Stimulated activated CD4-positive, alpha-beta T cell treated with anti-CD3 and anti-CD28 coated beads, TNF-alpha, amount 100 ng/mL, for 1 hour (primary cell): Measurements from ENCODE around the gene ZNF225.
"Not testable (repeated sequence)": the region's sequence is repeated elsewhere in the genome, so short reads cannot be mapped to it uniquely, and the experiment has no call there.

Experiments
- DNase-seq, 3 donors: peaks; one replicate each; pipeline ENCODE4 v3.0.0-alpha.2; 2020; ENCODE audit warnings: low read depth in 3 of 3, low spot score in 1 of 3

ZNF225 gene

DNA sequence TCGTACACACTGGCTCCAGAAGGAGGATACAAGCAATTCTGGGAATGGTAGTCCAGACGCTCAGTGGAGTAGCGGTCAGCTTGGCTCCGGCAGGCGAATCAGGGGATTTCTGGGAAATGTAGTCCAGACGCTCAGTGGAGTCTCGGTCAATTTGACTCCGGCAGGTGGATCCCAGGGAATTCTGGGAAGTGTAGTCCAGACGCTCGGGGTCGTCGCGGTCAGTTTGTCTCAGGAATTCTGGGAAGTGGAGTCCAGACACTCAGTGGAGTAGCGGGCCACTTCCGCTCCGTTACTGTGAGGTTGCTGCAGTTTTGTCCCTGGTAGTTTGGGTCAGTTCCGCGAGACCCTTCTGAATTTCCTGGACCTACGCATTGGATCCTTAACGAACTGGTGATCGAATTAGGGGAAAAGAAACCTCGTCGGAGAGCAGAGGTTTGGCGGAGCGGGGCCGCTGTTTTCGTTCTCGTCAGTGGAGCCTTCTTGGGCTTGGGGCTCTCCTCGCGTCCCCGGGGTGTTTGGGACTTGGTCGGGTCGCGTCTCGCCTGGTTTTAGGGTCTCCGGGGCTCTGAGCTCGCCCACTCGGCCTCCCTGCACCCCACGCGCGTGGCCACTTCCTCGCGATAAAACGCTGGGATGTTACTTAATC lies at the start of gene ZNF225:
TSS of gene ZNF225 (plus strand) at position 262 of the 646 bp plus-strand sequence. CDS start 2,429 bp downstream, outside the sequence.
- DNase-seq = peak; percentile 54 to 60 (median 60)

DNA sequence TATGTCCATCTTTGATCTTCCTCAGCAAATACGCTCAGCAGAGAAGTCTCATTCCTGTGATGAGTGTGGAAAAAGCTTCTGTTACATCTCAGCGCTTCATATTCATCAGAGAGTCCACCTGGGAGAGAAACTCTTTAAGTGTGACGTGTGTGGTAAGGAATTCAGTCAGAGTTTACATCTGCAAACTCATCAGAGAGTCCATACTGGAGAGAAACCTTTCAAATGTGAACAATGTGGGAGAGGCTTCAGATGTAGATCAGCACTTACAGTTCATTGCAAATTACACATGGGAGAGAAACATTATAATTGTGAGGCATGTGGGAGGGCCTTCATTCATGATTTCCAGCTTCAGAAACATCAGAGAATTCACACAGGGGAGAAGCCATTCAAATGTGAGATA lies 46.9 kb upstream of the ZNF225 start:
- no peak for DNase-seq

DNA sequence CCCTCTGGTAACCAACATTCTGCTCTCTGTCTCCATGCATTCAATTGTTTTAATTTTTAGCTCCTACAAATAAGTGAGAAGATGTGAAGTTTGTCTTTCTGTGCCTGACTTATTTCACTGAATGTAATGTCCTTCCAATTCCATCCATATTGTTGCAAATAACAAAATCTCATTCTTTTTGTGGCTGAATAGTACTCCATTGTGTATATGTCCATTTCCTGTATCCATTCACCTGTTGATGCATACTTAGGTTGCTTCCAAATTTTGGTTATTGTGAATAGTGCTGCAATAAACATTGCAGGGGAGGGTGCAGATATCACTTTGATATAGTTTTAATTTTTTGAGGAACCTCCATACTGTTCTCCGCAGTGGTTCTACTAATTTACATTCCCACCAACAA lies 43.8 kb upstream of the ZNF225 start:
- no peak for DNase-seq

DNA sequence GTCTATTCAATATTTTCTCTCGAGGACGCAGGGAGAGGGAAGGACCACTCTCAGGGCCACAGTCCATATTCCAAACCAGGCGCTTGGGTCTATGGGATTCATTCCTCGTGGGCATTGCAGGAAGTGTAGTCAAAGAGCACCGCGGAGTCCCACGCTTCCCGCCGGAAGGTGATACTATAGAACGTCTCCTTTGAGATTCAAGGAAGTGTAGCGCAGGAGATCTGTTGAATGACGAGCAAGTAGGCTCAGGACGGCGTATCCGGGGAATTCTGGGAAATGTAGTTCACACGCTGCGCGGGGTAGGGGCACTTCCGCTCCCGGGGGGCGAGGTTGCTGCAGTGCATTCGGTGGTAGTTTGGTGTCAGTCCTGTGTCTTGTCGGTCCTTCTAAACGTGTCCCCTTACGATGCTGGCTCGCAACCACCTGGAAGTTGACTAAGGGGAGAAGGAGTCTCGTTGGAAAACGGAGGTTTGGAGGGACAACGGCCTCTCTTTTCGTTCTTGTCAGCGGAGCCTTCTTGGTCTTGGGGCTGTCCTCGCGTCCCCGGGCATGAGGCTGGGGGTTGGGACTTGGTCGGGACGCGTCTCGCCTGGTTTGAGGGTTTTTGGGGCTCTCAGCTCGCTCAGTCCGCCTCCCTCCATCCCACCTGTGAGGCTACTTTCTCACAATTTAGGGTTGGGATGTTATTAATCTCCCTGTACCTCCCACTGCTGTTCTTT lies 41.2 kb upstream of the ZNF225 start, which contains the start of gene ZNF284:
TSS of gene ZNF284 (plus strand) at position 336 of the 719 bp plus-strand sequence. CDS start 4,231 bp downstream, outside the sequence.
- DNase-seq = peak; percentile 53 to 64 (median 63)

DNA sequence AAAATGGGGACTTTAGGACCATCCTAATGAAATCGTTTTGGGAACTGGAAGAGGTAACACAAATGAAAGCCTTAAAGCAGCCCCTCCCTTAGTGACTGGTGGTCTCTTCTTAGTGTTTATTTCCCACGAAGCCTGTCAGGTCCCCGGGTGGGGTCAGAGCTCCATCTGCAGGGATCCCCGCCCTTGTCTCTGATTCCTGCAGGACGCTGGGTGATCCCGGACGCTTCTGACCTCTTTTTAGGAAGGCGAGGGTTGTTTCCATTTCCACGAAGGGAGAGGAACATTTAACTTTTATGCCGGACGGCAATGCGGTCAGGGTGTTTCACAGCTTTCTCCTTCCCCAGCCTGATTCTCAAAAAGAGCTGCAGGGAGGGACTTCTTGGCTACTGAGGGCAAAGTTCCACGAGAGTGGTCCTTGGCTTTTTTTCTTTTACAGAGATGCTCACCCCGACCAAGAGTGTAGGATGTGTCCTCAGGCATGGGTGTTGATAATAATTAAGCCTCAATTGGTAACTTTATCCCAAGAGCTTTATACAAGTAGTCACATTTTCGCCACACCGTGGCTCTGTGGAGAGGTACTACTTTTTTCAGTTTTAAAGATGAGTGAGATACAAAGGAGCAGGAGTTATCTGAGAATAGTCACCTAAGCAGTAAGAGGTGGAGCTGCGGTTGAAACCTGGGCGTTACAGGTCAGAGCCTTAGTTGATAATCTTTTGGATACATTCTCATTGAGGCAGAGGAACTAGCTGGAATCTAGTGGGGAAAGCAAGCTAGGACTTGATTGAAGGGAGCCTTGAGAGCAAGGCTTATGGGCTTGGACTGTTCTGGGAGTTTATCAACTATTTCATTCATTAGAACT lies 40.4 kb upstream of the ZNF225 start:
- DNase-seq = no peak

DNA sequence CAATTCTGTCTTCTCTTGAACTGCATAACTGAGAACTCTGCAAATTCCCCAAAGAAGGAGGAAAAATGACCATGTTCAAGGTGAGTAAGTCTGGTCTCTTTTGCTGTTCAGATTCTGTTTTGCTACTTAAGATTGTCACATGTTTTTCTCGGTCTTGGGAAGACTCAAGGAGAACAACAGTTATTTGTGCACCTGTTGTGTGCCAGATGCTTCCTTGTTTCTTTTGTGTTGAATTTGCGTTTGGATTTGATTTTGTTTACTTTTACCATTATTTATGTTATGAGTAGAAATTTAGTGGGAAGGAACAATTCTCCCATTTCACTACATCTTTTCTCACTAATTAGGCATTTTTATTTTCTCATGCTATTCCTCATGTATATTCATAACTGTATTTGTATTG lies 36.9 kb upstream of the ZNF225 start:
- no peak for DNase-seq

DNA sequence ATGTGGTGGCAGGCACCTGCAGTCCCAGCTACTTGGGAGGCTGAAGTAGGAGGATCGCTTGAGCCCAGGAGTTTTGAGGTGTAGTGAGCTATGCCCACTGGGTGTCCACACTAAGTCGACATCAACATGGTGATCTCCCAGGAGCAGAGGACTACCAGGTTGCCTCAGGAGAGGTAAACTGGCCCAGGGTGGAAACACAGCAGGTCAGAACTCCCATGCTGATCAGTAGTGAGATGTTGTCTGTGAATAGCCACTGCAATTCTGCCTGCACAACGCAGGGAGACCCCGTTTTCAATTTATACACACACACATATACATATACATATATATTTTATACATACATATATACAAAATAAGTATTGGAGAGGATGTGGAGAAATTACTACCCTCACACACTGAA lies 21.1 kb upstream of the ZNF225 start:
- DNase-seq = no peak

DNA sequence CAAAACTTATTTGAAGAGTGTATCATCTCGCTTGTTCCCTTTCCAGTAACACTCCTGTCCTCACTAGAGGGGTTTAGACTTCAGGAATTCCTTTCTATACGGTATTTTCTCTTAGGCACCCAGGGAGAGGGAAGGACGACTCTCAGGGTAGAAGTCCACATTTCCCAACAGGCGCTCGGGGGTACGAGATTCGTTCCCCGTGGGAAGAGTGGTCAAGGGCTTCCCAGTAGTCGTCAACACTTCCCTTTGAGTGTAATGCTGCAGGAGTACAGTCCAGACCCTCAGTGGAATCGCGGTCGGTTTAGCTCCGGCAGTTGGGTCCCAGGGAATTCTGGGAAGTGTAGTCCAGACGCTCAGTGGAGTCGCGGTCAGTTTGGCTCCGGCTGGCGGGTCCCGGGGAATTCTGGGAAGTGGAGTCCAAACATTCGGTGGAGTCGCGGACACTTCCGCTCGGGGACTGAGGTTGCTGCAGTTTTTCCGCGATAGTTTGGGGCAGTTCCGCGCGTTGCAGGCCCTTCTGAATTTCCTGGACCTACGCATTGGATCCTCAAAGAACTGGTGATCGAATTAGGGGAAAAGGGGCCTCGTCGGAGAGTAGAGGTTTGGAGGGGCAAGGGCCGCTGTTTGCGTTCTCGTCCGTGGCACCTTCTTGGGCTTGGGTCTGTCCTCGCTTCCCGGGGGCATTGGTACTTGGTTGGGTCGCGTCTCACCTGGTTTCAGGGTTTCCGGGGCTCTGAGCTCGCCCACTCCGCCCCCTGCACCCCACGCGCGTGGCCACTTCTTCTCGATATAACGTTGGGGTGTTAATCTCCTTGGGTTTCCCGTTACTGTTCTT lies 19.1 kb upstream of the ZNF225 start, which contains the start of gene ZNF224:
TSS of gene ZNF224 (plus strand) at position 431 of the 835 bp plus-strand sequence. CDS start 3,513 bp downstream, outside the sequence.
- peak; percentile 50 to 58 (median 54) for DNase-seq

DNA sequence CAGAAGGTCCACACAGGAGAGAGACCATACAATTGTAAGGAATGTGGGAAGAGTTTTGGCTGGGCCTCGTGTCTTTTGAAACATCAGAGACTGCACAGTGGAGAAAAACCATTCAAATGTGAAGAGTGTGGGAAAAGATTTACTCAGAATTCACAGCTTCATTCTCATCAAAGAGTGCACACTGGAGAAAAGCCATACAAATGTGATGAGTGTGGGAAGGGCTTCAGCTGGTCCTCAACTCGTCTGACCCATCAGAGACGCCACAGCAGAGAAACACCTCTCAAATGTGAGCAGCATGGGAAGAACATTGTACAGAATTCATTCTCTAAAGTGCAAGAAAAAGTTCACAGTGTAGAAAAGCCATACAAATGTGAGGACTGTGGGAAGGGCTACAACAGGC lies 5.4 kb upstream of the ZNF225 start:
- no peak for DNase-seq

DNA sequence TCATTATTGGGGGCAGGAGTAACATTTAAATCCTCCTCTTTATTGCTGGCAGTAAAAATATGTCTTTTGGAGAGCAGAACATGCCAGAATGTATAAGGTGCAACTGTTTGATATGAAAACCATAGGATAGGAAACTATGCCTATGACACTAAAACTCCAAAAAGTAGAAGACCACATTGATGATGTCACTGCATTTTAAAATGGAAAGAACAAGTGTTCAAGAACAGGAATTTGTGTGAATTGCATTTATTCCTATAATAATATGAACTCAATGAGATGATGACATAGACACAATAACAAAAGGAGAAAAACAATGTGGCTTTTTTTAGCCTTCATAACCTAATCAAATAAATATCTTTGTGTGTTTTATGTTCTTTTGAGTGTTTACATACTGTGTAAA lies 3.7 kb upstream of the ZNF225 start:
- DNase-seq = no peak

DNA sequence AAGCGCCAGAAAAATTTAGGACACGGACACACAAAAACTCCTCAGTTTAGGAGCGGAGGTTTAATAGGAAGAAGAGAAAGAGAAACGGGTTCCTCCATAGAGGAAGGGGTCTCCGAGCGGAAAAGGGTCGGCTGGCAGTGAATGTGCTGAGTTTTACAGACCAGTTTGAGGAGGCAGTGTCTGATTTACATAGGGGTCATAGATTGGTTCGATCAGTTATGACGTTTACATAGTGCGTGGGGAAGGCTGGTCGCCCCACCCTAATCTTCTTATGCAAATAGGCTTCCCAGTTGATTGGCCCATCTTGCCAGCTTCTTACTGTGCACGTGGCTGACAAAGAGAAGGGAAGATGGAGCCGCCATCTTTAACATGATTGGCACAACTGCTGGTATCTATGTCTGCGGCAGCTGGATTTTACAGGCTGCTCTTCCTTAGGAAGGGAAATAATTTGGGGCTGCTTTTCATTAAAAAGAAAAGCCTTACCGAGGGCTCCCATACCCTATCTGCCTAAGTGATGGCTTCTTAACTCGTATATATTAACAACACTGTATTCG lies 1.2 kb upstream of the ZNF225 start:
- DNase-seq = no peak

DNA sequence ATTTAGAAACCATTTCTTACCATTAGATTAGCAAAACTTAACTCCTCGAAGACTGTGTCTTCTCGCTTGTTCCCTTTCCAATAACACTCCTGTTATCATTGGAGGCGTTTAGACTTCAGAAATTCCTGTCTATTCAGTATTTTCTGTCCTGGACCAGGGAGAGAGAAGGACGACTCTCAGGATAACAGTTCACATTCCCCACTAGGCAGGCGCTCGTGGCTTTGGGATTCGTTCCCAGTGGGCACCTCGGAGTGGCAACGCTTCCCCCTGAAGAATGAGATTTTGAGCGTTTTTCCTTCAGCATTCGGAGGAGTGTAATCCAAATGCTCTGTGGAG lies 429 bp upstream of the ZNF225 start:
- no peak for DNase-seq

DNA sequence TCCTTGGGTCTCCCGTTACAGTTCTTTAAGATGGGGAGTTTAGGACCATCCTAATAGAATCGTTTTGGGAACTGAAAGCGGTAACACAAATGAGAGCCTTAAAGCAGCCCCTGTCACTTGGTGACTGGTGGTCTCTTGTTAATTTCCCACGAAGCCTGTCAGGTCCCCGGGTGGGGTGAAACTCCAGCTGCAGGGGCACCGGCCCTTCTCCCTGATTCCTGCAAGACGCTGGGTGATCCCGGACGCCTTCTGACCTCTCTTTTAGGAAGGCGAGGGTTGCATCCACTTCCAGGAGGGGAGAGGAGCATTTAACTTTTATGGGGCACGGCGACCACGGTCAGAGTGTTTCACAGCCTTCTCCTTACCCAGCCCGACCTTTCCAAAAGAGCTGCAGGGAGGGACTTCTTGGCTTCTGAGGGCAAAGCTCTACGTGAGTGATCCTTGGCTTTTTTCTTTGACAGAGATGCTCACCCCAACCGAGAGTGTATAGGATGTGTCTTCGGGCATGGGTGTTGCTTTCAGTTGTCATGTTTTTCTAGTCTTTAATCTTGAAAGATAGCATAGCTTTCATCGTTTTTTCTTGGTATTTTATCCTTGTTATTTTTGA lies 688 bp downstream of the ZNF225 start:
- DNase-seq = no peak

DNA sequence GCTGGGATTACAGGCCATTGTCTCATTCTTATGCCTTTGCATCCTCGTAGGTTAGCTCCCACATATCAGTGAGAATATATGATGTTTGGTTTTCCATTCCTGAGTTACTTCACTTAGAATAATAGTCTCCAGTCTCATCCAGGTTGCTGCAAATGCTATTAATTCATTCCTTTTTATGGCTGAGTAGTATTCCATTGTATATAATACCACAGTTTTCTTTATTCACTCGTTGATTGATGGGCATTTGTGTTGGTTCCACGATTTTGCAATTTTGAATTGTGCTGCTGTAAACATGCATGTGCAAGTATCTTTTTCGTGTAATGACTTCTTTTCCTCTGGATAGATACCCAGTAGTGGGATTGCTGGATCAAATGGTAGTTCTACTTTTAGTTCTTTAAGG lies 8.0 kb downstream of the ZNF225 start:
- DNase-seq = not testable (repeated sequence)

DNA sequence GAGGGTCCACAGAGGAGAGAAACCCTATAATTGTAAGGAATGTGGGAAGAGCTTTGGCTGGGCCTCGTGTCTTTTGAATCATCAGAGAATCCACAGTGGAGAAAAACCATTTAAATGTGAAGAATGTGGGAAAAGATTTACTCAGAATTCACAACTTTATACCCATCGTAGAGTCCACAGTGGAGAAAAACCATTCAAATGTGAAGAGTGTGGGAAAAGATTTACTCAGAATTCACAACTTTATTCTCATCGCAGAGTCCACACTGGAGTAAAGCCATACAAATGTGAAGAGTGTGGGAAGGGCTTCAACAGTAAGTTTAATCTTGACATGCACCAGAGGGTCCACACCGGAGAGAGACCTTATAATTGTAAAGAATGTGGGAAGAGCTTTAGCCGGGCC lies 18.8 kb downstream of the ZNF225 start:
- DNase-seq = no peak

DNA sequence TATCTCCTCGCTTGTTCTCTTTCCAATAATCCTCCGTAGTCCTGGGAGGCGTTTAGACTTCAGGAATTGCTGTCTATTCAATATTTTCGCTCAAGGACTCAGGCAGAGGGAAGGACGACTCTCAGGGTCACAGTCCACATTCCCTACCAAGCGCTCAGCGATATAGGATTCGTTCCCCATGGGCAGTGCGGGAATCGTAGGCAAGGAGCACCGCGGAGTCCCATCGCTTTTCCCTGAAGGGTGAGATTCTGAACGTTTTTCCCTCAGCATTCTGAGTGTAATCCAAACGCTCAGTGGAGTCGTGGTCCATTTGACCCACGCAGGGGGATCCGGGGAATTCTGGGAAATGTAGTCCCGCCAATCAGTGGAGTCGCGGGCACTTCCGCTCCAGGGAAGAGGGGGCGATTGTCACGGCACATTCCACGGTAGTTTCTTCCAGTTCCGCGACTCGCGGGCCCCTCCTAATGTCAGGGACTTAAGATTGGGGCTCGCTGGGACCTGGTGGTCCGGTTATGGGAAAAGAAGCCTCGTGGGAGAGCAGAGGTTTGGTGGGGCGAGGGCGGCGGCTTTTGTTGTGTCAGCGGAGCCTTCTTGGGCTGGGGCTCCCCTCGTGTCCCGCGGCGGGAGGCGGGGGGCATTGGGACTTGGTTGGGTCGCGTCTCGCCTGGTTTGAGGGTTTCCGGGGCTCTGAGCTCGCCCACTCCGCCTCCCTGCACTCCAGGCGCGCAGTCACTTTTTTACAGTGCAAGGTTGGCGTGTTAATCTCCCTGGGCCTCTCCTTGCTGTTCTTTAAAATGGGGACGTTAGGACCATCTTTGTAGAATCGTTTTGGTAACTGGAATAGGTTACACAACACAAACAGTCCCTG lies 28.2 kb downstream of the ZNF225 start, which contains the start of gene ZNF234:
TSS of gene ZNF234 (plus strand) at position 364 of the 868 bp plus-strand sequence. CDS start 3,079 bp downstream, outside the sequence.
- DNase-seq = peak in 2 of 3 donors; percentile 29 to 50

DNA sequence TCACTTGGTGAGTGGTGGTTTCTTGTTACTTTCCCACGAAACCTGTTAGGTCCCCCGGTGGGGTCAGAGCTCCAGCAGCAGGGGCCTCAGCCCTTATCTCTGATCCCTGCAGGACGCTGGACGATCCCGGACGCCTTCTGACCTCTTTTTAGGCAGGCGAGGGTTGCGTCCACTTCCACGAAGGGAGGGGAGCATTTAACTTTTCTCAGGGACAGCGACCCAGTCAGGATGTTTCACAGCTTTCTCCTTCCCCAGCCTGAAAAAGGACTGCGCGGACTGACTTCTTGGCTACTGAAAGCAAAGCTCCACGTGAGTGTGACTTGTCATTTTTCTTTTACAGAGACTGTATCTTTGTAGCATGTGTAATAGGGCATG lies 28.8 kb downstream of the ZNF225 start:
- DNase-seq = no peak

DNA sequence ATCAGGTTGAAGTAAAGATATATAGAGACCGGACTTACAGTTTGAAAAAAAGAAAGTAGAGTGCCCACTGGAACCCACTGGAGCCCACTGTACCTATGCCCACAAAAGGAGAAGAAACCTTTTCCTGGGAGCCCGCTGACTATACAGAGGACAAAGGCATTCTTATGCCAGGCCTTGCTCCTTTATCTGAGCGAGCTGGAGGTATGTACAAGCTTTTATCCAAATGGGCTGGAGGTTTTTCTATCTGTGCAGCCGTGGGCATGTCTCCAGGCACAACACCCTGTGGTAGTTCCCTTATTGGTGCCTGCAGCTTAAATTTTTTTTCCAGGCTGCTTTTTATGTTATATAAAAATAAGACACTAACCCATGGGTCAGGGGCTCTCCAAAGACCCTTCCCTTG lies 36.6 kb downstream of the ZNF225 start:
- no peak for DNase-seq

DNA sequence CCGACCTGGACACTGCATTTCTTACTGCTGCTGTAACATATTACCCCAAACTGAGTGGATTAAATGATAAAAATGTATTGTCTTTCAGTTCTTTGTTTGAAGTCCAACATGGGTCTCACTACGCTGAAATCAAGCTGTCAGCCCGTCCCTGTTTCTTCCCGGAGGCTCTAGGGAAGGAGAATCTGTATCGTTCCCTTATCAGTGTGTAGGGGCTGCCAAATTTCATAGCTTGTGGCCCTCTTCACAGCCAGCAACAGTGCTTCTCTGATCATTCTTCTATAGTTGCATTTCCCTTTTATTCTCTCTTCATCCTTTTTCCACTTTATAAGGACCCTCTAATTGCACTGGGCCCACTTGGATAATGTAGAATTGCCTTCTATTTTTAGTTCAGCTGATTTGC lies 38.3 kb downstream of the ZNF225 start:
- no peak for DNase-seq
